HG02642 (cell line): Measurements from ENCODE around the gene GTF3C2.
"Not testable (repeated sequence)": the region's sequence is repeated elsewhere in the genome, so short reads cannot be mapped to it uniquely, and the experiment has no call there.

Experiments
- ATAC-seq: cut with Tn5 transposase; IDR thresholded peaks from one replicate; pipeline ENCODE4 v1.9.1; 2021; ENCODE audit warnings: mild to moderate bottlenecking; ENCODE audit not compliant: unreplicated experiment, poor library complexity

GTF3C2 gene

DNA sequence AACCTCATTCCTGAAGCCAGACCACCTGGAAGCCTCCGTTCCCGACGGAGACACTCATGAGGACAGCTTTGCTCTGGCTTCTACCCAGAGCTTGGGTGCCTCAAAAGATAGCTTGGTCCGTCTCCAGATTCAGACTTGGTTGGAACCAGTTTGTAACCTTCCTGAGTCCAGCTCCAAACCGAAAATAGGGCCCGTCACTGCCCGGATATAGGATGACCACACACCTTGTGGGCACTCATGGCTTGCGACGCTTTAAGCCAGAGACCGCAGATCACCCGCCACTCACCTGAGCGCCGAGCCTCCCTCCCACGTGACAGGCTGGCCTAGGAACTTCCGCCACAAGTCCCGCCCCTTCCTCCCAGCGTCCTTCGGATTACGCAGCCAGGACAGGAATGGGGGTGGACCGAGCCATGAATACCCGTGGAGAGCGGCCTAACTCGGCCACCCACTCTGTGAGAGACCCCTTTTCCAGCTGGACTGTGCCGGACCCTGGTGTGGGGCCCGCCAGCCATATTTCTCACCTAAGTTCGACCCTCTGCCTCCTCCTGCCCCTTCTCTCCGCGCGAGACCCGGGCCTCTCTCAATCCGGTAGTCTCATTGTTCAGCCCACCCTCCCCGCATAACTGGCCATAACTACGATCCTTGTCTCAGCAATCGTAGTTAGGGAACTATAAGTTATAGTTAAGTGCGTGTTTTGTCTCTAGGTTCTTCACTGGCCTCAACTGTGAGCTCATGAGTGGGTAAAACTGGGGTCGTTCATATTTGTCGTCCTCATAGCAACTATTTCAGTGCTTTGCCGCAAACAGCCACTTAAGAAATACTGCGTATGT, 33.6 kb downstream of the GTF3C2 start, which contains the start of gene MPV17:
TSS of gene MPV17 (minus strand) at position 332 of the 830 bp plus-strand sequence. CDS start 580 bp downstream, outside the sequence.
- peak; percentile 92 for ATAC-seq

DNA sequence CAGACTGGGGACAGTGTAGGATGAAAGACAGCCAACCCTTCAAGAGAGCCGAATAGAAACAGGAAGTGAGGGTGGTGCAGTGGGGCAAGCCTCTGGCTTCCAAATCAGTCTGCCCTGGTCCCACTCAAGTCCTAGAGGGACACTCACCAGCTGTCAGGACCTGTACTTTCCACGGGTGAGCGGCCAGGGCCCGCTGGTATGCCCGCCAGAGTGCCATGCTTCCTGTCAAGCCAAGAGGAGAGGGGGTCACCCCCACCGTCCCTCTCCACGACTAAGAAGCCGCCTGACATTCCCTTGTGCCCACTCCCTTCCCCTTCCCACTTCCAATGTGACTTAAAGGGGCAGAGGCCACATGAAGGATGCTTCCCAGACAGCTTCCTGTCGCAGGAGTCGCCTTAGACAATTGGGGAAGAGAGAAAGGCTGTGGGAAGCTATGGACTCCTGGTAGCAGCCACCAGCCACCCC, 34.2 kb downstream of the GTF3C2 start:
- peak; percentile 18 for ATAC-seq

DNA sequence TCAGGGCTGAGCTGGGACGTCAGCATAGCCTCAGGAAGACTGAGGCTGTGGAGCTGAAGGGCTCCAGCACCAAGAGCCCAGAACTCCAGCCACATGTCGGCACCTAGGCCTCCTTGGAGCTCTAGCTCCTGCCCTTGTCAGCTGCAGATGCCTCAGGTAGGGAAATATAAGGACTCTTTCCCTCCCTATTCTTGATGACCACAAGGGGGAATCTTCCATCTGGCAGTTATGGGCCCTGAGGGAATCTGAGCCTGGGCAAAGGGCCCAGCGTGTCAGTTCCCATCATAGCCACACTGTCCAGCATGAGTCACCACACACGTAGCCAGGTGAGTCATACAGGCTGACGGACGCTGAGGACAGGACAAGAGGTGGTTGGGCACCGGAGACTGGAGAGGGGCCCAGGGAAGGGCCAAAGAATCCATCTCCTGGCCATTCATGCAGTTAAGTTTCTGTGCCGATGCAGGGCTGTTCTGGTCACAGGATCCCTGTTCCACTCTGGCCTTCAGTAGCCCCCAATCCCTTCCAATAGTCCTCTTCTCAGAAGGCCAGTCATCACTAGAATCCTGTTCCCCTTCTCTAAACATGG, 35.5 kb downstream of the GTF3C2 start:
- ATAC-seq: no peak

DNA sequence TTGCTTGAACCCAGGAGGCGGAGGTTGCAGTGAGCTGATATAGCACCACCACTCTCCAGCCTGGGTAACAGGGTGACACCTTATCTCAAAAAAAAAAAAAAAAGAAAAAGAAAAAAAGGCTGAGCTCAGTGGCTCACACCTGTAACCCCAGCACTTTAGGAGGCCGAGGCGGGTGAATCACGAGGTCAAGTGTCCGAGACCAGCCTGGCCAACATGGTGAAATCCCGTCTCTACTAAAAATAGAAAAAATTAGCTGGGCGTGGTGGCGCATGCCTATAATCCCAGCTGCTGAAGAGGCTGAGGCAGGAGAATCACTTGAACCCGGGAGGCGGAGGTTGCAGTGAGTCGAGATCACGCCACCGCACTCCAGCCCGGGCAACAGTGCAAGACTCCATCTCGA, 36.7 kb downstream of the GTF3C2 start:
- not testable (repeated sequence) for ATAC-seq

DNA sequence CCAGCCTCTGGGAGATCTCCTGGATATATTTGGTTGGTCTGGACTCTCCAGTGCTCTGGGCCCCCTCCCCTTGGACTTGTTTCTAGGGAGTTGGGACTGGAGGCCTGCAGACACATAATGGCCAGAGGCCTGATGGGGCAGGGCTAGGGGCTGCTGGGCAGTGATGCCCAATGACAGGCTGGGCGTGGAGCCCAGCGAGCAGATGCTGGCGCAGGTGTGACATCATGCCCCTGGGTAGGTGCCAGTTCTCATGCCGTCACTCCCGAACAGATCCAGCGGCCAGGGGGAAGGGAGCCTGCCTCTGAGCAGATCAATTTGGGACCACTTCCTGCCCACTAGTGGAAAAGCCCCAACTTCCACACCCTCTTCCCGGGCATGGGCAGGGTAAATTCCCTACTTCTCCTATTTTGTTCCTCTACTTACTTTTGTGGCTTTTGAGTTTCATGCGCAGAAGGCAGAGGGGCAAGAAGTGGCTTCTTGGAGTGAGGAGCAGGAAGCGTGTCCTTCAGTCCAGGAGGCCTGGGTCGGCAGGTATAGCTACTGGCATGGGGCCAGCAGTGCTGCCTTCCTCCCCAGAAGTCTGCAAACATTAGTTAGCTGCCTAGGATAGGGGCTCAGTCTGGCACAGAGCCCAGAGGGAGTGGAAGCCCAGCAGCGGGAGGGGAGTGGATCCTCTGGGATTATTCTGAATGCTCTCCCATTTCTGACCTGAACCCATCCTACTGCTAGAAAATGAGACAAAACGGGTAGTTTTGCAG, 39.7 kb downstream of the GTF3C2 start:
- ATAC-seq: no peak

DNA sequence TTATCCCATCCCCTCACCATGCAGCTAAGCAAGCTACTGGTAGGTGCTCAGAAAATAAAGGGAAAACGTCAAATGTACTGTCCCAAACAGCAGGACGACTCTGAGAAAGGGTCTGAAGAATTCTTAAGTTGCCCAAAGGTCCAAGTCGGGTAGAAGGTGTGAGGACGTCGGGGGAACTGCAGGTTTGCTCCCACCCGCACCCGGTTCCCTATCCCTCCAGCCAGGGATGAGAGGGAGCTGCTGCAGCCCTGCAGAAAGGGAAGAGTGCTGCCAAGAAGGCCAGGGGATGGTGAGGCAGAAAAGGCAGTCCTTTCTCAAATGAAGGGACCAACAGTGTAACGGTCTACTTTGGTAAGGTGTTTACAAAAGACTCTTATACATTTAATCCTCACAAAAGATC, 41.4 kb downstream of the GTF3C2 start:
- ATAC-seq: no peak

DNA sequence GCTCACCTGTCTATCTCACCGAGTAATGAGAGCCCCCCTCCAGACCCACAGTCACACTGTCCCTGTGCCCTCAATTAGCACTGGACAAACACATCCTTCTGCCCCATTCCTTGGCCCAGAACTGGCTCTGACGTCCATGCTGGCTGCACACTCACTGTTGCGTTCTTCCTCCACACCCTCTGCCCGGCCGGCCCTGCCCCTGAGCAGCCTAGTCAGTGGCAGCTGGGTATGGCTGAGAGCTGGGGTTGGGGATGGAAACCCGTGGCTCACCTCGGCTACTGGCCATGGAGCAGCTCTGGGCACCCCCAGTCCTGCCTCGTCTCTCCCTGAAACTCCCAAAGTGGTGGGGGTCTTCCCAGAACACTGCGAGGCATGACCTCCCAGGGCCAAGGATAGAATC, 41.9 kb downstream of the GTF3C2 start:
- ATAC-seq: no peak

DNA sequence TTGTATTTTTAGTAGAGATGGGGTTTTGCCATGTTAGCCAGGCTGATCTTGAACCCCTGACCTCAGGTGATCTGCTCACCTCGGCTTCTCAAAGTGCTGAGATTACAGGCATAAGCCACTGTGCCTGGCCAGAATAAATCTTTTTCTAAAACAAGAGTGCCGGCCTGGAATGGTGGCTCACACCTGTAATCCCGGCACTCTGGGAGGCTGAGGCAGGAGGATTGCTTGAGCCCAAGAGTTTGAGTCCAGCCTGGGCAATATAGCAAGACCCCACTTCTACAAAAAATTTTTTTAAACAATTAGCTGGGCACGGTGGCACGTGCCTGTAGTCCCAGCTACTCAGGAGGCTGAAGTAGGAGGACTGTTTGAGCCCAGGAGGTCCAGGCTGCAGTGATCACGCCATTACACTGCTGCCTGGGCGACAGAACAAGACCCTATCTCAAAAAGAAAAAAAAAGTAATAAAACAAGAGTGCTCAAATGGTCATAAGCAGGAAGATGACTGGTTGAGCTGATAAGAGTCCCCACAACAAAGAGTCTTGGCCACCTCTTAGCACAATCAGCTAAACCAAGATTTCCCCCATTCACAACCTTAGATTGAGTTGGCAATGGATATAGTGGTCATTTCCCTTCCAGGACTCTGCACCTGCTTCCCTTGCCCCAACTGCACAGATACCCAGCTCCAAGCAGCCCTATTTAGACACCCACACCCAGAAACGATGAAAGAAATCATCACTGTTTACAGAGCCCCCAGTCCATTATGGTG, 42.5 kb downstream of the GTF3C2 start:
- no peak for ATAC-seq

DNA sequence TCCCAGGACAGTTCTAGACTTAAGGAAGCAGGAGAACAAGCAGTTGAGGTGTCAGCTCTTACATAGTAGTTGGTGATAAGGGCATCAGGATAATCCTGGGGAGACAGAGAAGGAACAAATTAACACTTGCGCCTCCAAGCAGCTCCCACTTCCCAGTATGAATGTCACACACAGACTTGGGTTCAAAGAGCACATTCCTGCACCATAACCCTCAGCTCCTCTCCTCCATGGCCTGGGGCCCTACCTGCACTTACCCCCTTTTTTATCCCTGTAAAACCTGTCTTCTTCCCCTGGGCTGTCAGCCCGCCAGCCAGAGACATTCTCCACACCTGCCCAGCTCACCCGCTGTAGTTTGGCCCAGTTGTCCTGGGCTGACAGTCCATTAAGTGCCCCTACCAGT, 44.4 kb downstream of the GTF3C2 start:
- ATAC-seq: no peak

DNA sequence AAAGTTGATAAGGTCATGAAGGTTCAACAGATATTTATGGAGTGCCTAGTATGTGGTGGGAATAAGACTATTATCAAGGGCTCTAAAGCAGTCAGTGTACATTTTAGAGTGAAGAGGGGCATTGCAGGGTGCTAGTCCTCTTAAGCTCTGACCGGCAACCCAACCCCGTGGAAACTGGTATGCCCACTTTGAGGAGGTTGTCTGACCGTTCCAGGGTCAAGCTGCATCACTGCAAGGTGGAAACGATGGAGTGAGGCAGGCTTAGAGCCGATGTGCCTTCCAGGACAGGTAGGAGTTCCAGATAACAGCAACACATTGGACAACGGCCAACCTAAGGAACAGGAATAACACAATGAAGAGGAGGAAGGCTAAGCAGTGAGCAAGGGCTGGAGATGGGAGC, 46.9 kb downstream of the GTF3C2 start:
- ATAC-seq: no peak

DNA sequence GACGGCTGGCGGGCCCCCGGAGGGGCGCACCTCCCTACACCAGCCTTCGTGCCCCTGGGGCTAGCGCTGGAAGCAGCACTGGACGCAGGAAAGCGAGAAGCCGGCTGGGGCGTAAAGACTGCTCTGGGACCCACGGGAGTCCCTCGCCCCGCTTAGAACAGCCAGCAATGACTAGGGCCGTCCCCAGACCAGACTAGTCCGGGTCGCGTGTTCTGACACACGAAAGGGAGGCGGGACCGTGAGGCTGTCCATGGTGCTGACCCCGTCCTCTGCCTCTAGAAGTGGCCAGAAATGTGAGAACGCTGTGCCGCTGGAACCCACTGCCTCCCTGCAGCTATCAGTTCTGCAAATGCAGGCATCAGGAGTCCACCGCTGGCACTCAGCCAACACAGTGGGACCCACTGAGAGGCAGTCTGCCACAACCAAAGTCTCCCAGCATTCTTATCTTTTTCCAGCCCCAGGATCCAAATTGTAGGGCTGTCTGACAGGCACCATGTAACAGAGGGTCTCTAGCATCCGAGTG, 48.1 kb downstream of the GTF3C2 start, which contains the start of gene UCN:
TSS of gene UCN (minus strand) at position 87 of the 523 bp plus-strand sequence. CDS start 550 bp downstream, outside the sequence.
- no peak for ATAC-seq

DNA sequence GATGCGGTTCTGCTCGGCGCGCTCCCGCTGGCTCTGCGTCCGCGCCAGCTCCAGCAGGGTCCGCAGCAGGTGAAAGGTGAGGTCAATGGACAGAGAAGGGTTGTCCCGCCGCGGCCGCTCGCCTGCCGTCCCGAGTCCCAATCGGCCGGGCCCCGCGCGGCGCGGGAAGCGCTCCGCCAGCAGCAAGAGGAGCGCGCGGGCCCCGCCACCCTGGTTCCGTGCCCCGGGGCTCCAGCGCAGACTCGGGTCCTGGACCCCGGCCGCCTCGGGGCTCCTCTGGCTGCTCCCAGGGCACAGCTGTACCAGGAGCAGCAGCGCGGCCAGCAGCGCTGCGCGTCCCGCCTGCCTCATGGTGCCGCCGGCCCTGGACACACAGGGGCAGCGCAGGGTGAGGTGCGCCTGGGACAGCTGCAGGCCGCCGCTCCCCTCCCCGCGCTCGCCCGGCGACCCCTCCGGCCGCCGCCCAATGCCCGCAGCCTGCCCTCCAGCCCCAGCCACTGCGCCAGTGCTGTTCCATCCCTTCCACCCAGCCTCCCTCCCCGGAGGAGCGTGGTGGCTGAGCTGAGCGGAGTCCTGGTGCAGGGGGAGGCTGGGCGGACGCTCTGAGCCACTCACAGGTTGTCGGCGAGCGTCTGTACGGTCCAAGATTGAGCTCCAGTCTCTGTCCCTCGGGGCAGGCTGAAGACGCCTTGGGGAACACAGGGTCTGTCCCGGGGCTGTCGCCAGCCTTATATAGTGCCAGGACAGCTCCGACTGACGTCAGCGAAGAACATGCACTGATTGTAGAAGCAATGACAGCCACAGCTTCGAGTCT, 48.8 kb downstream of the GTF3C2 start:
- no peak for ATAC-seq

DNA sequence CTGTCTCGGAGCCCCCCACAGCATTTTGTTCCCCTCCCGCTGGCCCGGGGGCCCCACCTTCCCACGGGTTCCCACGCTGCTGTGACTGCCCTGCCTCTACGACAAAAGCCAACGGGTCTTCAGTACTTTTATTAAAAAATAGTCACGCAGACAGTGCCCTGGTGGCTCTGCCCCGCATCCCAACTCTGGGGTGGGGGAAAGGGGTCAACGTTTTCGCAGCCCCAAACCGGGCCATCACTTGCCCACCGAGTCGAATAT, 49.3 kb downstream of the GTF3C2 start:
- no peak for ATAC-seq

DNA sequence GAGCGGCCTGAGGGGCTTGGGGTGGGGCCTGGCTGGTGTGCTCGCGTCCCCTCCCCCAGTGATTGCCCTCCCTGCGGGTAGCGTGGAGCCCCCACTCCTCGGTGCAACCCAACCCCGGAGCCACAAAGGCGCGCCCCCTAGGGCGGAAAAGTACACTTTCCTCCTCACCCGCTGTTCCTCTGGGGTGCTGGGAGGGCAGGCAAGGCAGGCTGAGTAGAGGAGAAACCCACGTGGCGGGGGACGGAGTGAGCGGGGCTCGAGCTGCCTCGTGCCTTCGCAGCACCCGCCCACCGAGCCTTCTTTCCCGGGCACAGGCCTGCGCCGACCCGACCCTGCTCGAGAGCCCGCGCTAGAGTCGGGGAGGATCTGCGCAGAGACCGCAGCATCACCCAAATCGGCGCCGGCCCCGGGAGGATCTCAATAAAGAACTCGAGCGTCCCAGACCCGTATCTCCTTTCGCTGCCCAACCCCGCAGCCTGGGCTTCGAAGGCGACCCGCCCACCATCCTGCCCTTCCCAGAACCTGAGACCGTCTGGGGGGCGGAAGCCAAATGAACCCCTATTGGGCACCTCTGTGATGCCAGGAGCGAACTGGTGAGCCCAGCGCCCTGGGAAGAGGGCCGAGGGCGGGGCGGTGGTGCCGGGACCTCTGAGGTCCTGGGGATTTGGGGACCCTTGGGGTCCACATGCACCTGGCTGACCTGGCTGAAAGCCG, 49.8 kb downstream of the GTF3C2 start:
- no peak for ATAC-seq

DNA sequence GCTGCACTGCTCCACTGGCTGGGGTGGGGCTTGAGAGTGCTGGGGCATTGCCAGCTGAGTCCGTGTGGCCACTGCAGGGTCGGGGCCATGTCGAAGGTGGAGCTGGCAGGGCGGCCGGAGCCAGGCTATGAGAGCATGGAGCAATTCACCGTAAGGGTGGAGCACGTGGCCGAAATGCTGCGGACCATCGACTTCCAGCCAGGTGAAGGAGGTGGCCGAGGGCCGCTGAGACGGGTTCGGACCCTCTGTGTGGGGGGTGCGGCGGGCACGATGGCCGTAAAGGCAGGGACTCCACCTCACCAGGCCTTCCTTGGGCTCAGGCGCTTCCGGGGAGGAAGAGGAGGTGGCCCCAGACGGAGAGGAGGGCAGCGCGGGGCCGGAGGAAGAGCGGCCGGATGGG, 50.4 kb downstream of the GTF3C2 start:
- no peak for ATAC-seq

DNA sequence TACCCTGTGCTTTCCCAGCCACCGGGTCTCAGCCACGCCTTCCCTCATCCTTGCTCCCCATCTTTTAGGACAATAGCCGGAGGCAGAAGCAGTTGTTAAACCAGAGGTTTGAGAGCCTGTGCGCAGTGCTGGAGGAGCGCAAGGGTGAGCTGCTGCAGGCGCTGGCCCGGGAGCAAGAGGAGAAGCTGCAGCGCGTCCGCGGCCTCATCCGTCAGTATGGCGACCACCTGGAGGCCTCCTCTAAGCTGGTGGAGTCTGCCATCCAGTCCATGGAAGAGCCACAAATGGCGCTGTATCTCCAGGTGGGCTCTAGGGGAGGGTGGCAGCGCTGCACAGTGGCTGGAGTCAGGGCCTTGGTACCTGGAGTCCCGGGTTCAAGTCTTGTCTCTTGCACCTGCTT, 51.0 kb downstream of the GTF3C2 start:
- no peak for ATAC-seq

DNA sequence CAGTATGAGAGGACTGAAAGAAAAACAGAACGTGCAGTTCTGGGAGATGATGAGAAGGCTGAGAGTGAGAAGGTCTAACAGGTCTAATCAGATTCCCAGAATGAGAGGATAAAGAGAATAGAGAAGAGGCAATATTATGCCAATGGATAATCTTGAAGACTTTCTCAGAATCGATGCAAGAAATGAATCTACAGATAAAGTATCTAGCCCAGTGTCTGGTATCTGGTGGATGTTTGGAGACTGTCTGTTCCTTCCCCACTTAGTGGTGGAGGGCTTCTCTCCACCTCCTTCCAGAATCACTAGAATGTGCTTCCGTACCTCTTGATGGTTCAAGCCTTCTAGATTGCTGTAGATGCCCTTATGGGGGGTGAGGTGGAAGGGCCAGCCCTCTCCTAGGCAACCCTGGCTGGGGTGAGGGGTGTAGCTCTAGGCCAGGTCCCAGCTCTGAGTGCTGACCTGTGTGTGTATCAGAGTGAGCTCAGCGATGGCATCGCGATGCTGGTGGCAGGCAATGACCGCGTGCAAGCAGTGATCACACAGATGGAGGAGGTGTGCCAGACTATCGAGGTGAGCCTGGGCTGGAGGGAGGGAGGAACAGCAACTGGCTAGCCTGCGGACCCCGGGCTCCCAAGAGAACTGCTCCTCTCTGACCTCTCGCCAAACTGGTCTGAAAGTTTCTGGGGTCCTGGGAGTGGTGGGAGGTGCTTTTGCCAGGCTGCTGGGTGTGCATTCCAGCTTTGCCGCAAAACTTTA, 51.9 kb downstream of the GTF3C2 start:
- no peak for ATAC-seq
